ENCODE results near the gene CAMK2A. TPM values are rescaled to one million over a fixed set of nuclear protein-coding genes. Genes with fewer than 3 reads are reported as not detected.

CAMK2A gene
- total RNA-seq, 1 donor from 2014 or later = 1.2 TPM

DNA sequence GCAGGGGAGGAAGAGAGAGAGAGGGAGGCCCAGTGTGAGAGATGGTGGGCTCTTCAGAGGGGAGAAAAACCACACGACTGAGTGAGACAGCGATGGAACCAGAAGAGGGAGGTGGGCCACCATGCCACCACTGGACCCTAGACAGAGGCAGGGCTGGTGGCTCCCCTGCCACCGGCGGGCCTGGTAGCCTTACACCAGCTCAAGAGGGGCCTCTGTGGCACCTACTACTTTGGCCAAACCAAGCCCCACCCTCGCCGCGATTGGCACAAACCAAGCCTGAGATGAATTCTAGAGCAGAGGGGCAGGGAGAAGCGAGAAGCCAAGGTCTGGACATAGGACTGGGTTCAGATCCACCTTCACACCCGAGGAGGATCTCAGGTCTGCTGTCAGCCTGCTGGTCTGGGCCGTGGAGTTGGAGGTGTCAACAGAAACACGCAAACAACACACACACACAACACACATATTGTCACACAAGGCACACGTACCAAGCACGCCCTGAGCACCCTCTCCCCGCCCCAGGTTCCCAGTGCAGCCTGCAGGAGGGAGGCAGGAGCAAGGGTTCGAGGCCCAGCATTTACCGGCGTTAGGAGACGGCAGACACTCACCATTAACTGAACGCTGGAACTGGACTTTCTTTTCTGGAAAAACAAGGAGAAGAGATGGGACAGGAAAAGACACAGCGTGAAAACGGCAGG lies 50.3 kb downstream of the CAMK2A start:
- TF ChIP-seq, protein P1, sequence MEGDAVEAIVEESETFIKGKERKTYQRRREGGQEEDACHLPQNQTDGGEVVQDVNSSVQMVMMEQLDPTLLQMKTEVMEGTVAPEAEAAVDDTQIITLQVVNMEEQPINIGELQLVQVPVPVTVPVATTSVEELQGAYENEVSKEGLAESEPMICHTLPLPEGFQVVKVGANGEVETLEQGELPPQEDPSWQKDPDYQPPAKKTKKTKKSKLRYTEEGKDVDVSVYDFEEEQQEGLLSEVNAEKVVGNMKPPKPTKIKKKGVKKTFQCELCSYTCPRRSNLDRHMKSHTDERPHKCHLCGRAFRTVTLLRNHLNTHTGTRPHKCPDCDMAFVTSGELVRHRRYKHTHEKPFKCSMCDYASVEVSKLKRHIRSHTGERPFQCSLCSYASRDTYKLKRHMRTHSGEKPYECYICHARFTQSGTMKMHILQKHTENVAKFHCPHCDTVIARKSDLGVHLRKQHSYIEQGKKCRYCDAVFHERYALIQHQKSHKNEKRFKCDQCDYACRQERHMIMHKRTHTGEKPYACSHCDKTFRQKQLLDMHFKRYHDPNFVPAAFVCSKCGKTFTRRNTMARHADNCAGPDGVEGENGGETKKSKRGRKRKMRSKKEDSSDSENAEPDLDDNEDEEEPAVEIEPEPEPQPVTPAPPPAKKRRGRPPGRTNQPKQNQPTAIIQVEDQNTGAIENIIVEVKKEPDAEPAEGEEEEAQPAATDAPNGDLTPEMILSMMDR (IDR thresholded peaks at IDR 0.05; ENCODE audit: insufficient read depth, low read depth, low read length) = no peak
- TF ChIP-seq EZH2 (IDR thresholded peaks at IDR 0.05; ENCODE audit: insufficient read depth, low read length) = no peak
- Mint-ChIP-seq H3K4me3 (ENCODE audit: unreplicated experiment) (no peak overlapping the region), H3K9me3 (ENCODE audit: unreplicated experiment) (no peaks in the 10 kb centered on the region), H3K27me3 (ENCODE audit: low read depth, unreplicated experiment) (peaks cover 48% of the 10 kb centered on the region), H3K36me3 (ENCODE audit: low read depth, unreplicated experiment) (peaks cover 2% of the 10 kb centered on the region), H3K27ac (ENCODE audit: unreplicated experiment) (no peak overlapping the region), H3K4me1 (ENCODE audit: low read depth, unreplicated experiment) (no peaks in the 10 kb centered on the region)
- Histone ChIP-seq H4K20me1 (ENCODE audit: insufficient read depth, low read length) (no peaks in the 10 kb centered on the region), H3K9ac (ENCODE audit: low read length) (no peak overlapping the region), H3K4me1 (ENCODE audit: insufficient read depth, low read length) (no peaks in the 10 kb centered on the region), H3K79me2 (ENCODE audit: insufficient read depth, low read length) (no peaks in the 10 kb centered on the region), H3K4me3 (ENCODE audit: insufficient read depth, low read depth, low read length) (no peak overlapping the region), H3K36me3 (ENCODE audit: insufficient read depth, low read length) (no peaks in the 10 kb centered on the region), H3K4me2 (ENCODE audit: low read length) (no peak overlapping the region), H2AFZ (ENCODE audit: low read depth, low read length) (no peak overlapping the region), H3K27ac (ENCODE audit: low read depth, low read length) (no peak overlapping the region), H3K9me3 (ENCODE audit: insufficient read depth, low read depth, low read length) (no peaks in the 10 kb centered on the region), H3K27me3 (ENCODE audit: insufficient read depth, low read length) (no peaks in the 10 kb centered on the region)
- DNase-seq (ENCODE audit: low read depth) (no peak), FAIRE-seq (no peak)

- Mint-ChIP-seq H3K9me3 (ENCODE audit: unreplicated experiment) (no peaks in the 10 kb centered on the region), H3K27ac (ENCODE audit: unreplicated experiment) (no peak overlapping the region), H3K4me1 (ENCODE audit: low read depth, unreplicated experiment) (no peaks in the 10 kb centered on the region), H3K36me3 (ENCODE audit: low read depth, unreplicated experiment) (peaks cover 2% of the 10 kb centered on the region), H3K4me3 (ENCODE audit: unreplicated experiment) (no peak overlapping the region), H3K27me3 (ENCODE audit: low read depth, unreplicated experiment) (peaks cover 47% of the 10 kb centered on the region)
- FAIRE-seq = no peak
- no peak for TF ChIP-seq EZH2 (IDR thresholded peaks at IDR 0.05; ENCODE audit: insufficient read depth, low read length)
- TF ChIP-seq, protein P1 (IDR thresholded peaks at IDR 0.05; ENCODE audit: insufficient read depth, low read depth, low read length) = no peak
- H3K27ac ChIP-seq (ENCODE audit: low read depth, low read length) = no peak overlapping the region
- no peaks in the 10 kb centered on the region for H4K20me1 ChIP-seq (ENCODE audit: insufficient read depth, low read length)
- no peak overlapping the region for H3K9ac ChIP-seq (ENCODE audit: low read length)
- H3K9me3 ChIP-seq (ENCODE audit: insufficient read depth, low read depth, low read length) = no peaks in the 10 kb centered on the region
- no peak for DNase-seq (ENCODE audit: low read depth)
- no peak overlapping the region for H3K4me2 ChIP-seq (ENCODE audit: low read length)
- H3K27me3 ChIP-seq (ENCODE audit: insufficient read depth, low read length) = no peaks in the 10 kb centered on the region
- H3K79me2 ChIP-seq (ENCODE audit: insufficient read depth, low read length) = no peaks in the 10 kb centered on the region
- no peaks in the 10 kb centered on the region for H3K4me1 ChIP-seq (ENCODE audit: insufficient read depth, low read length)
- H3K4me3 ChIP-seq (ENCODE audit: insufficient read depth, low read depth, low read length) = no peak overlapping the region
- H2AFZ ChIP-seq (ENCODE audit: low read depth, low read length) = no peak overlapping the region
- no peaks in the 10 kb centered on the region for H3K36me3 ChIP-seq (ENCODE audit: insufficient read depth, low read length)
These were observed 50.9 kb downstream of the CAMK2A start for GRCh38 chr5:150238646-150239045.
